ENCODE data around the gene IGSF3.

Gene IGSF3

GRCh38 chr1:116706123-116706522, 38.6 kb upstream of the IGSF3 start:
- peaks cover 16% of the 10 kb centered on the region; the same call in 1 of the 2 replicates for H3K9me3 ChIP-seq (ENCODE audit: control insufficient read depth, insufficient read depth, low read depth, low read length)
- peaks cover 6% of the 10 kb centered on the region for H3K4me1 ChIP-seq (ENCODE audit: control insufficient read depth, insufficient read depth, low read length)
- H3K27ac ChIP-seq (ENCODE audit: low read depth, low read length) = no peak overlapping the region
- H3K9ac ChIP-seq (ENCODE audit: low read length) = no peak overlapping the region
- H3K4me3 ChIP-seq (ENCODE audit: low read depth, low read length) = no peak overlapping the region
- H3K36me3 ChIP-seq (ENCODE audit: control insufficient read depth, insufficient read depth, low read length) = no peaks in the 10 kb centered on the region
- H3K27me3 ChIP-seq (ENCODE audit: control insufficient read depth, insufficient read depth, low read length) = no peaks in the 10 kb centered on the region

GRCh38 chr1:116704278-116704677, 36.7 kb upstream of the IGSF3 start:
- Histone ChIP-seq H3K9me3 (ENCODE audit: control insufficient read depth, insufficient read depth, low read depth, low read length) (peaks cover 16% of the 10 kb centered on the region; the same call in 1 of the 2 replicates), H3K36me3 (ENCODE audit: control insufficient read depth, insufficient read depth, low read length) (no peaks in the 10 kb centered on the region), H3K27ac (ENCODE audit: low read depth, low read length) (no peak overlapping the region), H3K4me3 (ENCODE audit: low read depth, low read length) (no peak overlapping the region), H3K4me1 (ENCODE audit: control insufficient read depth, insufficient read depth, low read length) (no peaks in the 10 kb centered on the region), H3K9ac (ENCODE audit: low read length) (no peak overlapping the region), H3K27me3 (ENCODE audit: control insufficient read depth, insufficient read depth, low read length) (no peaks in the 10 kb centered on the region)

GRCh38 chr1:116699605-116700004, 32.1 kb upstream of the IGSF3 start:
- Histone ChIP-seq H3K27me3 (ENCODE audit: control insufficient read depth, insufficient read depth, low read length) (no peaks in the 10 kb centered on the region), H3K36me3 (ENCODE audit: control insufficient read depth, insufficient read depth, low read length) (no peaks in the 10 kb centered on the region), H3K4me1 (ENCODE audit: control insufficient read depth, insufficient read depth, low read length) (peaks cover 16% of the 10 kb centered on the region), H3K4me3 (ENCODE audit: low read depth, low read length) (no peak overlapping the region), H3K9me3 (ENCODE audit: control insufficient read depth, insufficient read depth, low read depth, low read length) (no peaks in the 10 kb centered on the region), H3K9ac (ENCODE audit: low read length) (no peak overlapping the region), H3K27ac (ENCODE audit: low read depth, low read length) (no peak overlapping the region)

- H3K4me1 ChIP-seq (ENCODE audit: control insufficient read depth, insufficient read depth, low read length) = peaks cover 16% of the 10 kb centered on the region
- no peaks in the 10 kb centered on the region for H3K36me3 ChIP-seq (ENCODE audit: control insufficient read depth, insufficient read depth, low read length)
- H3K9ac ChIP-seq (ENCODE audit: low read length) = no peak overlapping the region
- H3K4me3 ChIP-seq (ENCODE audit: low read depth, low read length) = no peak overlapping the region
- no peaks in the 10 kb centered on the region for H3K9me3 ChIP-seq (ENCODE audit: control insufficient read depth, insufficient read depth, low read depth, low read length)
- H3K27me3 ChIP-seq (ENCODE audit: control insufficient read depth, insufficient read depth, low read length) = no peaks in the 10 kb centered on the region
- H3K27ac ChIP-seq (ENCODE audit: low read depth, low read length) = no peak overlapping the region
Measured at GRCh38 chr1:116698244-116698595, 30.7 kb upstream of the IGSF3 start.

GRCh38 chr1:116697548-116698243, 30.2 kb upstream of the IGSF3 start:
- no peak overlapping the region for H3K4me3 ChIP-seq (ENCODE audit: low read depth, low read length)
- H3K27me3 ChIP-seq (ENCODE audit: control insufficient read depth, insufficient read depth, low read length) = no peaks in the 10 kb centered on the region
- no peaks in the 10 kb centered on the region for H3K9me3 ChIP-seq (ENCODE audit: control insufficient read depth, insufficient read depth, low read depth, low read length)
- no peak overlapping the region for H3K9ac ChIP-seq (ENCODE audit: low read length)
- peaks cover 16% of the 10 kb centered on the region for H3K4me1 ChIP-seq (ENCODE audit: control insufficient read depth, insufficient read depth, low read length)
- H3K36me3 ChIP-seq (ENCODE audit: control insufficient read depth, insufficient read depth, low read length) = no peaks in the 10 kb centered on the region
- H3K27ac ChIP-seq (ENCODE audit: low read depth, low read length) = no peak overlapping the region

GRCh38 chr1:116694524-116694923, 27.0 kb upstream of the IGSF3 start:
- Histone ChIP-seq H3K36me3 (ENCODE audit: control insufficient read depth, insufficient read depth, low read length) (no peaks in the 10 kb centered on the region), H3K4me1 (ENCODE audit: control insufficient read depth, insufficient read depth, low read length) (peaks cover 39% of the 10 kb centered on the region), H3K4me3 (ENCODE audit: low read depth, low read length) (no peak overlapping the region), H3K9ac (ENCODE audit: low read length) (no peak overlapping the region), H3K27me3 (ENCODE audit: control insufficient read depth, insufficient read depth, low read length) (no peaks in the 10 kb centered on the region), H3K27ac (ENCODE audit: low read depth, low read length) (no peak overlapping the region), H3K9me3 (ENCODE audit: control insufficient read depth, insufficient read depth, low read depth, low read length) (no peaks in the 10 kb centered on the region)

- no peaks in the 10 kb centered on the region for H3K36me3 ChIP-seq (ENCODE audit: control insufficient read depth, insufficient read depth, low read length)
- H3K4me3 ChIP-seq (ENCODE audit: low read depth, low read length) = no peak overlapping the region
- H3K9ac ChIP-seq (ENCODE audit: low read length) = no peak overlapping the region
- peaks cover 39% of the 10 kb centered on the region for H3K4me1 ChIP-seq (ENCODE audit: control insufficient read depth, insufficient read depth, low read length)
- H3K27ac ChIP-seq (ENCODE audit: low read depth, low read length) = no peak overlapping the region
- H3K9me3 ChIP-seq (ENCODE audit: control insufficient read depth, insufficient read depth, low read depth, low read length) = no peaks in the 10 kb centered on the region
- no peaks in the 10 kb centered on the region for H3K27me3 ChIP-seq (ENCODE audit: control insufficient read depth, insufficient read depth, low read length)
Measured at GRCh38 chr1:116693759-116694480, 26.4 kb upstream of the IGSF3 start.

GRCh38 chr1:116692879-116693278, 25.3 kb upstream of the IGSF3 start:
- Histone ChIP-seq H3K4me3 (ENCODE audit: low read depth, low read length) (no peak overlapping the region), H3K9me3 (ENCODE audit: control insufficient read depth, insufficient read depth, low read depth, low read length) (no peaks in the 10 kb centered on the region), H3K27ac (ENCODE audit: low read depth, low read length) (no peak overlapping the region), H3K4me1 (ENCODE audit: control insufficient read depth, insufficient read depth, low read length) (peaks cover 38% of the 10 kb centered on the region), H3K36me3 (ENCODE audit: control insufficient read depth, insufficient read depth, low read length) (no peaks in the 10 kb centered on the region), H3K27me3 (ENCODE audit: control insufficient read depth, insufficient read depth, low read length) (no peaks in the 10 kb centered on the region), H3K9ac (ENCODE audit: low read length) (no peak overlapping the region)

- no peak overlapping the region for H3K4me3 ChIP-seq (ENCODE audit: low read depth, low read length)
- peaks cover 30% of the 10 kb centered on the region for H3K4me1 ChIP-seq (ENCODE audit: control insufficient read depth, insufficient read depth, low read length)
- H3K9ac ChIP-seq (ENCODE audit: low read length) = no peak overlapping the region
- no peak overlapping the region for H3K27ac ChIP-seq (ENCODE audit: low read depth, low read length)
- H3K9me3 ChIP-seq (ENCODE audit: control insufficient read depth, insufficient read depth, low read depth, low read length) = no peaks in the 10 kb centered on the region
- H3K36me3 ChIP-seq (ENCODE audit: control insufficient read depth, insufficient read depth, low read length) = no peaks in the 10 kb centered on the region
- H3K27me3 ChIP-seq (ENCODE audit: control insufficient read depth, insufficient read depth, low read length) = no peaks in the 10 kb centered on the region
Measured at GRCh38 chr1:116690849-116691406, 23.4 kb upstream of the IGSF3 start.

GRCh38 chr1:116690396-116690848, 22.9 kb upstream of the IGSF3 start:
- Histone ChIP-seq H3K4me1 (ENCODE audit: control insufficient read depth, insufficient read depth, low read length) (peaks cover 30% of the 10 kb centered on the region), H3K4me3 (ENCODE audit: low read depth, low read length) (no peak overlapping the region), H3K36me3 (ENCODE audit: control insufficient read depth, insufficient read depth, low read length) (no peaks in the 10 kb centered on the region), H3K9ac (ENCODE audit: low read length) (no peak overlapping the region), H3K27me3 (ENCODE audit: control insufficient read depth, insufficient read depth, low read length) (no peaks in the 10 kb centered on the region), H3K27ac (ENCODE audit: low read depth, low read length) (no peak overlapping the region), H3K9me3 (ENCODE audit: control insufficient read depth, insufficient read depth, low read depth, low read length) (no peaks in the 10 kb centered on the region)

- H3K27ac ChIP-seq (ENCODE audit: low read depth, low read length) = peak overlapping the region; percentile 1; the same call in 1 of the 2 replicates
- H3K9me3 ChIP-seq (ENCODE audit: control insufficient read depth, insufficient read depth, low read depth, low read length) = peaks cover 1% of the 10 kb centered on the region; the same call in 1 of the 2 replicates
- peaks cover 26% of the 10 kb centered on the region for H3K4me1 ChIP-seq (ENCODE audit: control insufficient read depth, insufficient read depth, low read length)
Measured at GRCh38 chr1:116686723-116687352, 19.3 kb upstream of the IGSF3 start.

More at GRCh38 chr1:116686723-116687352, 19.3 kb upstream of the IGSF3 start:
- Histone ChIP-seq H3K36me3 (ENCODE audit: control insufficient read depth, insufficient read depth, low read length) (no peaks in the 10 kb centered on the region), H3K27me3 (ENCODE audit: control insufficient read depth, insufficient read depth, low read length) (no peaks in the 10 kb centered on the region), H3K9ac (ENCODE audit: low read length) (peak overlapping the region; percentile 34), H3K4me3 (ENCODE audit: low read depth, low read length) (no peak overlapping the region)
